Measurements from ENCODE around the gene DMXL1. TPM values are rescaled to one million over a fixed set of nuclear protein-coding genes. Genes with fewer than 3 reads are reported as not detected.

Gene DMXL1
- total RNA-seq, 4 donors from 2014 or later: 25.9 to 50.9 (median 30.9) TPM

- DNase-seq: no peak
- no peak for TF ChIP-seq CTCF (IDR thresholded peaks at IDR 0.05)
- peak in 1 of 4 donors; percentile 14 for TF ChIP-seq POLR2A (IDR thresholded peaks at IDR 0.05)
- H3K9me3 ChIP-seq: no peaks in the 10 kb centered on the region
- intact Hi-C loops (cut with DNase I): no loop called here
- H3K27me3 ChIP-seq: no peaks in the 10 kb centered on the region
- H3K4me1 ChIP-seq: peaks cover 0 to 79% (median 35%) of the 10 kb centered on the region in 3 donors
- H3K36me3 ChIP-seq: no peaks in the 10 kb centered on the region
- peak overlapping the region in 3 of 4 donors; percentile 5 to 72 (median 53) for H3K27ac ChIP-seq
- 42 to 54% methylated on average over 9 of the region's 9 CpGs for WGBS, 2 donors
- peak overlapping the region in 1 of 4 donors; percentile 0 for H3K4me3 ChIP-seq
Observed at GRCh38 chr5:119273391-119273839, 202.5 kb downstream of the DMXL1 start.

GRCh38 chr5:119274030-119274766 lies 203.3 kb downstream of the DMXL1 start:
- H3K4me3 ChIP-seq: no peak overlapping the region
- H3K4me1 ChIP-seq: peaks cover 0 to 81% (median 35%) of the 10 kb centered on the region in 3 donors
- intact Hi-C loops (cut with DNase I): no loop called here
- TF ChIP-seq CTCF (IDR thresholded peaks at IDR 0.05): no peak
- DNase-seq: no peak
- H3K27me3 ChIP-seq: no peaks in the 10 kb centered on the region
- H3K36me3 ChIP-seq: no peaks in the 10 kb centered on the region
- WGBS, 2 donors: 29 to 35% methylated on average over 5 of the region's 5 CpGs
- no peaks in the 10 kb centered on the region for H3K9me3 ChIP-seq
- peak overlapping the region; percentile 53 to 78 (median 68) for H3K27ac ChIP-seq

GRCh38 chr5:119274767-119275130 lies 203.9 kb downstream of the DMXL1 start:
- intact Hi-C loops (cut with DNase I): no loop called here
- Histone ChIP-seq H3K27ac (peak overlapping the region; percentile 53 to 78 (median 68)), H3K36me3 (no peaks in the 10 kb centered on the region), H3K27me3 (no peaks in the 10 kb centered on the region), H3K4me1 (peaks cover 0 to 79% (median 35%) of the 10 kb centered on the region in 3 donors), H3K4me3 (no peak overlapping the region), H3K9me3 (no peaks in the 10 kb centered on the region)
- no peak for TF ChIP-seq POLR2A (IDR thresholded peaks at IDR 0.05)
- TF ChIP-seq CTCF (IDR thresholded peaks at IDR 0.05): no peak
- no peak for DNase-seq

- WGBS, 2 donors: 42 to 66% methylated on average over 6 of the region's 6 CpGs
- intact Hi-C loops (cut with DNase I): no loop called here
Observed at GRCh38 chr5:119275146-119275545, 204.3 kb downstream of the DMXL1 start.

More at GRCh38 chr5:119275146-119275545, 204.3 kb downstream of the DMXL1 start:
- Histone ChIP-seq H3K4me1 (peaks cover 0 to 75% (median 35%) of the 10 kb centered on the region in 3 donors), H3K4me3 (no peak overlapping the region), H3K27ac (peak overlapping the region in 3 of 4 donors; percentile 53 to 80 (median 72)), H3K9me3 (no peaks in the 10 kb centered on the region), H3K36me3 (no peaks in the 10 kb centered on the region), H3K27me3 (no peaks in the 10 kb centered on the region)
- no peak for DNase-seq
- no peak for TF ChIP-seq POLR2A (IDR thresholded peaks at IDR 0.05)
- TF ChIP-seq CTCF (IDR thresholded peaks at IDR 0.05): no peak

Data from esophagus squamous epithelium (tissue), 5 donors.